Transverse colon (tissue), 3 donors: ENCODE data around the gene IGFLR1.

Source experiments
- CTCF ChIP-seq, 5 experiments: fragments of 200-600 bp in 3 of 5; fragments of 450-650 bp in 2 of 5; sonication (generic) in 3 of 5; IDR thresholded peaks; 1 replicate in 2 of 5; 2 replicates in 3 of 5; pipeline ENCODE4 v1.5.1; 2016 to 2017; ENCODE audit warnings: antibody characterized with exemption in 5 of 5, inconsistent platforms in 3 of 5, mild to moderate bottlenecking in 2 of 5, moderate library complexity in 1 of 5
- EP300 ChIP-seq: sonication (generic); formaldehyde crosslinking; IDR thresholded peaks from one replicate; pipeline ENCODE4 v1.6.1; 2017; ENCODE audit warnings: antibody characterized with exemption, low read depth
- POLR2A ChIP-seq: fragments of 450-650 bp; IDR thresholded peaks from one replicate; pipeline ENCODE4 v1.6.1; 2016; ENCODE audit warnings: antibody characterized with exemption, mild to moderate bottlenecking, moderate library complexity

GRCh38 chr19:35740108-35740422, 2.2 kb downstream of the IGFLR1 start:
- TF ChIP-seq CTCF (IDR thresholded peaks at IDR 0.05), result no peak
- no peak for TF ChIP-seq EP300
- no peak for TF ChIP-seq POLR2A
